Thoracic aorta (tissue), 2 donors: ENCODE measurements around the gene DENND1B. TPM values are rescaled to one million over a fixed set of nuclear protein-coding genes. Genes with fewer than 3 reads are reported as not detected.

Experiments
- ATAC-seq: fragments of 150-250 bp; one replicate; pipeline ENCODE4 v1.8.0; 2017; ENCODE audit warnings: low read depth; ENCODE audit not compliant: insufficient number of reproducible peaks, low FRiP score
- DNase-seq: peaks from one replicate; pipeline ENCODE4 v3.0.0-alpha.2; 2020; ENCODE audit warnings: low spot score
- H3K27ac ChIP-seq, 2 donors: fragments of 200-600 bp; sonication (generic); 1 replicate in 1 of 2; 2 replicates in 1 of 2; pipeline ENCODE4 v1.5.1; 2016; ENCODE audit warnings: mild to moderate bottlenecking in 2 of 2, moderate library complexity in 2 of 2
- H3K27me3 ChIP-seq: fragments of 200-600 bp; sonication (generic); replicated peaks from 2 replicates; pipeline ENCODE4 v1.6.0; 2016; ENCODE audit warnings: mild to moderate bottlenecking; ENCODE audit not compliant: insufficient read depth
- H3K36me3 ChIP-seq: fragments of 200-600 bp; sonication (generic); one replicate; pipeline ENCODE4 v1.5.1; 2016
- H3K4me1 ChIP-seq, 2 donors: fragments of 200-600 bp; sonication (generic); 1 replicate in 1 of 2; 2 replicates in 1 of 2; pipeline versions ENCODE4 v1.5.1 to v1.6.0; 2016; ENCODE audit warnings: low read depth in 2 of 2, mild to moderate bottlenecking in 1 of 2; ENCODE audit not compliant: control insufficient read depth in 1 of 2
- H3K4me3 ChIP-seq: fragments of 200-600 bp; sonication (generic); 2 replicates; pipeline ENCODE4 v1.5.1; 2016; ENCODE audit warnings: mild to moderate bottlenecking
- H3K9me3 ChIP-seq: fragments of 200-600 bp; sonication (generic); 2 replicates; pipeline ENCODE4 v1.5.1; 2016
- CTCF ChIP-seq: fragments of 200-600 bp; sonication (generic); IDR thresholded peaks from one replicate; pipeline ENCODE4 v1.5.1; 2019; ENCODE audit warnings: antibody characterized with exemption
- total RNA-seq, 2 donors: library from RNA; depleted of rRNA; stranded (reverse); fragments of >200 nt; gene quantifications; one replicate each; pipeline versions ENCODE4 v1.1.0 to v1.2.3, GENCODE V29; 2016

DENND1B gene
- total RNA-seq, 2 donors from 2014 or later: 9.6 to 17.2 TPM

DNA sequence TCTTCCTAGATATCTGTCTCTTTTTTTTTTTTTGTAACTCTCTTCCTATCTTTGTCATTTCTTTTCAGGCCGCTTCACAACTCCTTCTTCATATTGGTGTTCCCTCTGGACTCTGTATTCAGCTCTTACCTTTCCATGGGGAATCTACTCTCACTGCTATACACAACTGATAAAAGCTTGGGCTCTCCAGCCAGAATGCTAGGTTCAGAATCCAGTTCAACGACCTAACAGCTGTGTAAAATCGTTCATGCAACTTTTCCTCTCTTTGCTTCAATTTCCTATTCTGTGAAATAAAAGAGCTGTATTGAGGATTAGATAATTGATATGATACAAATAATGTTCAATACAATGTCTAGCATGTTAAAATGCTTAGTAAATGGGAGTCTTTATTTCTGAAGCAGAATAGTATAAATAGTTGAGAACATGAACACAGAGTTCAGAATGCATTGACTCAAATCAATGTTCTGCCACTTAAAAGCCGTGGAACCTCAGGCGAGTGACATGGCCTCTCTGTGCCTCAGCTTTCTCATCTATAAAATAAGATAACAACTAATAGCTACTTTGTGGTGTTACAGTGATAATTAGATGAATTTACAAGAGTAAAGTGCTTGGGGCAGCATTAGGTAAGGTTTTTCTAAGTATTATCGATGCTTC is 88.5 kb downstream of the DENND1B start:
- Histone ChIP-seq H3K36me3 (no peaks in the 10 kb centered on the region), H3K27ac (no peak overlapping the region), H3K27me3 (no peaks in the 10 kb centered on the region), H3K4me1 (peaks cover 0 to 6% of the 10 kb centered on the region in 2 donors), H3K9me3 (peaks cover 3% of the 10 kb centered on the region), H3K4me3 (no peak overlapping the region)
- ATAC-seq: no peak
- DNase-seq: no peak
- no peak for TF ChIP-seq CTCF

DNA sequence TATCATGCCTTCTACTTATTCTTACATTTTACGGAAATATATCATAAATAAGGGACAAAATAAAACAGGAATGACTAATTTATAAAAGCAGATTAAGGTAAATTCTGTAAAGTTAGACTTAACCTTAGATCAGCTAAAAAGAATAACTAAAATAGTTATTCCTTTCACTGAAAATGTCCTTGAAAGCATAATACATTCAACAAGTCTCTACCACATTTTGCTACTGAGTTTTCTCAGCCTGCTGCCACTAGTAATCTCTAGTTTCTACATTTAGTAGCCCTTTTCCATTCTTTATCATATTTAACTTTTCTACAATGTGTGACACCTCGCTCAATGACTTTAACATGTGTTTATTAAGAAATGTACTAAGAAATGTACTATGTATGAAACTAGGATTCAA is 89.0 kb downstream of the DENND1B start:
- no peak for TF ChIP-seq CTCF
- Histone ChIP-seq H3K9me3 (peaks cover 3% of the 10 kb centered on the region), H3K4me3 (no peak overlapping the region), H3K27me3 (no peaks in the 10 kb centered on the region), H3K27ac (no peak overlapping the region), H3K4me1 (peaks cover 0 to 6% of the 10 kb centered on the region in 2 donors), H3K36me3 (no peaks in the 10 kb centered on the region)
- ATAC-seq (no peak), DNase-seq (no peak)

- Histone ChIP-seq H3K27me3 (no peaks in the 10 kb centered on the region), H3K4me1 (peaks cover 0 to 6% of the 10 kb centered on the region in 2 donors), H3K9me3 (peaks cover 3% of the 10 kb centered on the region), H3K36me3 (no peaks in the 10 kb centered on the region), H3K27ac (no peak overlapping the region), H3K4me3 (no peak overlapping the region)
- DNase-seq: no peak
- no peak for TF ChIP-seq CTCF
- ATAC-seq: no peak
Observed at GRCh38 chr1:197685785-197686184, 89.5 kb downstream of the DENND1B start.

GRCh38 chr1:197683895-197684553 is 91.3 kb downstream of the DENND1B start:
- no peaks in the 10 kb centered on the region for H3K27me3 ChIP-seq
- TF ChIP-seq CTCF: no peak
- peaks cover 0 to 6% of the 10 kb centered on the region in 2 donors for H3K4me1 ChIP-seq
- ATAC-seq (no peak), DNase-seq (no peak)
- no peak overlapping the region for H3K27ac ChIP-seq
- no peaks in the 10 kb centered on the region for H3K36me3 ChIP-seq
- peaks cover 3% of the 10 kb centered on the region for H3K9me3 ChIP-seq
- no peak overlapping the region for H3K4me3 ChIP-seq

GRCh38 chr1:197683280-197683679 is 92.0 kb downstream of the DENND1B start:
- Histone ChIP-seq H3K27me3 (no peaks in the 10 kb centered on the region), H3K36me3 (no peaks in the 10 kb centered on the region), H3K4me3 (no peak overlapping the region), H3K27ac (no peak overlapping the region), H3K9me3 (peaks cover 1% of the 10 kb centered on the region), H3K4me1 (peaks cover 0 to 6% of the 10 kb centered on the region in 2 donors)
- TF ChIP-seq CTCF: no peak
- DNase-seq (no peak), ATAC-seq (no peak)
